Peyer's patch (tissue), 4 donors: Measurements from ENCODE around the gene TYMS.

ENCODE experiments used
- POLR2A ChIP-seq, 2 donors: fragments of 450-650 bp; IDR thresholded peaks; one replicate each; pipeline ENCODE4 v1.5.1; 2017; ENCODE audit warnings: antibody characterized with exemption in 2 of 2, mild to moderate bottlenecking in 2 of 2, moderate library complexity in 2 of 2
- TF ChIP-seq, protein P1 (sequence below), 6 experiments: fragments of 450-650 bp in 4 of 6; fragments of 200-600 bp in 2 of 6; sonication (generic) in 1 of 6; IDR thresholded peaks; one replicate each; pipeline ENCODE4 v1.5.1; 2017 to 2019; ENCODE audit warnings: antibody characterized with exemption in 6 of 6, mild to moderate bottlenecking in 3 of 6, moderate library complexity in 1 of 6

DNA sequence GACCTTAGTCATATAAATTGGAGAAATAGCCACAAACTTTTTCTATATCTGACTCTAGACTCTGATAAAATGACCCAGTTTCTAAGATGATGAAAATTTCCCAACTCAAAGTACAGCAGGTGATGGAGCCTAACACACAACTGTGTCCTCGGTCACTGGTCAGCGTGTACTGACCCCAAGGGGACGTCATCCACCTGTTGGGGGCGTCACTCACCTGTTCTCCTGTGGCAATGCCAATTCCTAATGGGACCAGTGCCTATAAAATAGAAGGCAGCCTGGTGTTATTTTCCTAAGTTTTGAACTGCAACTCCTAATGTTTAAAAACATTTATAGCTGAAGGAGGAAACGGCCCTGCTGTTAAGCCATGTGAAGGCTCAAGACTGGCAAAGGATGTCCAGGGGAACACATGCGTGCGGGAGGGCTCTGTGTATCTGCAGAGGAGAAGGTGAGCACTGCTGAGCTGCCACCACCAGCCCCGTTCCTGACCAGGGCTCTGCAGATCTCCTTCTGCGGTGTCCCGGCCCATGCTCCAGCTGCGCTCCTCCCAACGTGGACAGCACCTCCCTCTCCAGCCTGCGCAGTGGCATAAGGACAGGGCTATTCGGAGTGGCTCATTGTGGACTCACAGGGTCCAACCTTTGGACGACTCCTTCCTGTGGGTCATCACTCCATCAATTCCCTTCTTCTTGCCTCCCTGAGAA lies 21.2 kb downstream of the TYMS start:
- TF ChIP-seq, protein P1, sequence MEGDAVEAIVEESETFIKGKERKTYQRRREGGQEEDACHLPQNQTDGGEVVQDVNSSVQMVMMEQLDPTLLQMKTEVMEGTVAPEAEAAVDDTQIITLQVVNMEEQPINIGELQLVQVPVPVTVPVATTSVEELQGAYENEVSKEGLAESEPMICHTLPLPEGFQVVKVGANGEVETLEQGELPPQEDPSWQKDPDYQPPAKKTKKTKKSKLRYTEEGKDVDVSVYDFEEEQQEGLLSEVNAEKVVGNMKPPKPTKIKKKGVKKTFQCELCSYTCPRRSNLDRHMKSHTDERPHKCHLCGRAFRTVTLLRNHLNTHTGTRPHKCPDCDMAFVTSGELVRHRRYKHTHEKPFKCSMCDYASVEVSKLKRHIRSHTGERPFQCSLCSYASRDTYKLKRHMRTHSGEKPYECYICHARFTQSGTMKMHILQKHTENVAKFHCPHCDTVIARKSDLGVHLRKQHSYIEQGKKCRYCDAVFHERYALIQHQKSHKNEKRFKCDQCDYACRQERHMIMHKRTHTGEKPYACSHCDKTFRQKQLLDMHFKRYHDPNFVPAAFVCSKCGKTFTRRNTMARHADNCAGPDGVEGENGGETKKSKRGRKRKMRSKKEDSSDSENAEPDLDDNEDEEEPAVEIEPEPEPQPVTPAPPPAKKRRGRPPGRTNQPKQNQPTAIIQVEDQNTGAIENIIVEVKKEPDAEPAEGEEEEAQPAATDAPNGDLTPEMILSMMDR (IDR thresholded peaks at IDR 0.05), result no peak
- TF ChIP-seq POLR2A (IDR thresholded peaks at IDR 0.05), result no peak
